Stimulated activated CD8-positive, alpha-beta memory T cell treated with anti-CD3 and anti-CD28 coated beads, Interleukin-2, amount 100 ng/mL, for 48 hours (primary cell): ENCODE data around the gene NPAS4.
"Not testable (repeated sequence)": the region's sequence is repeated elsewhere in the genome, so short reads cannot be mapped to it uniquely, and the experiment has no call there.

Source experiments
- DNase-seq, 2 donors: peaks; one replicate each; pipeline ENCODE4 v3.0.0-alpha.2; 2020; ENCODE audit warnings: low read depth in 2 of 2

Gene NPAS4

GRCh38 chr11:66454828-66455227, 34.0 kb downstream of the NPAS4 start:
- DNase-seq = no peak

DNA sequence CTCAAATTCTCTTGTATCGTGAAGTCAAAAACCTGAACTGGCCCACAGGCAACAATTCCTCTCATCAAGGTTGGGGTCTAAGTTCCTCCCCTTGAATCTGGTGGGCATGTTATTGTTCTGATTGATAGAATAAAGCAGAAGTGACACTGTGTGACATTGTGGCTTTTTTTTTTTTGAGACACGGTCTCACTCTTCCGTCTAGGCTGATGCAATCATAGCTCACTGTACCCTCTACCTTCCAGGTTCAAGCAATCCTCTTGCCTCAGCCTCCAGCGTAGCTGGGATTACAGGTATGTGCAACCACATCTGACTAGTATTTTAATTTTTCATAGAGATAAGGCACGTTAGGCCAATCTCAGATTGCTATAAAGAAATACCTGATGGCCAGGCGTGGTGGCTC, 37.0 kb downstream of the NPAS4 start:
- no peak for DNase-seq

DNA sequence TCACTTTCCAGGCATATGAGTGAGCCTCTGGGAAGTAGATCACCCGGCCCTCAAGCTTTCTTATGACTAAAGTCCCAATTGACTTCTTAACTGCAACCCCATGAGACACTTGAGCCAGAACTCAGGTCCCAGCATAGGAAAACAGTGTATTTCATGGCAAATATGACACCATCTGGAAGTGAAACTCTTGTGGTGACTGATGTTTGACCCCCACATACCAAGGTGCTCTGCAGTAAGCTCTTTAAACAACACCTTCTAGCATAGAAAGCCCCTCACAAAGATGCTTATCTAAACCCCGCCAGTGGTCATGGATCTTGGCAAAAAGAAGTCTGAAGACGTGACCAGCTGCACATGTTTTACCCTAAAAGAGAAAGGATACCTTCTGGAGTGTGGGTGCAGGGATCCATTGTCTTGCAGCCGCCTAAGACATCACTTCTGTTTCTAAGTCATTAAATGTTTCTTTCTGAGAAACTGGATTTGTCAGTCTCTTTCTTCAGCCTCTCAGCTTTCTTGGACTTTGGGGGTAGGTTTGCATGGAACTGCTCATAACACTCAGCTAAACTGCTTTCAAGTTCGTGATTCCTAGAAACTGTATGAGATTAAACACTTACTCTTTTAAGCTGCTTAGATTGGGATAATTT, 38.4 kb downstream of the NPAS4 start:
- DNase-seq = no peak

DNA sequence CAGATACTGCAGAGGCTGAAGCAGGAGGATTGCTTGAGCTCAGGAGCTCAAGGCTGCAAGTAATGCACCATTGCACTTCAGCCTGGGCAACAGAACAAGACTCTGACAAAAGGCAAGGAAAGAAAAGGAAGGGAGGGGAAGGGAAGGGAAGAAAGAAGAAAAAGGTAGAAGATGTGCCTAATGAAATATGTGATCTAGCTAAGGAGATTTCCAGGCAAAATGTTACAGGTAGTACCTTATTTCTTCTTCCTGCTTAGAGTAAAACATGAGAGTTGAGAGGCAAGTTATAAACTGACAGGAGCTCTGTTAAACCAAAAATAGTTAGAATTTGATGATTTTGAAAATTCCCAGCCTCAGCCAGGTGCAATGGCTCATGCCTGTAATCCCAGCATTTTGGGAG, 41.2 kb downstream of the NPAS4 start:
- DNase-seq = no peak

GRCh38 chr11:66462911-66463310, 42.1 kb downstream of the NPAS4 start:
- DNase-seq = no peak

DNA sequence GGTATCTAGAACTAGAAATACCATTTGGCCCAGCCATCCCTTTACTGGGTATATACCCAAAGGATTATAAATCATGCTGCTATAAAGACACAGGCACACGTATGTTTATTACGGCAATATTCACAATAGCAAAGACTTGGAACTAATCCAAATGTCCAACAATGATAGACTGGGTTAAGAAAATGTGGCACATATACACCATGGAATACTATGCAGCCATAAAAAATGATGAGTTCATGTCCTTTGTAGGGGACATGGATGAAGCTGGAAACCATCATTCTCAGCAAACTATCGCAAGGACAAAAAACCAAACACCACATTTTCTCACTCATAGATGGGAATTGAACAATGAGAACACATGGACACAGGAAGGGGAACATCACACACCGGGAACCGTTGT, 43.3 kb downstream of the NPAS4 start:
- not testable (repeated sequence) for DNase-seq

- DNase-seq = no peak
These were observed 44.1 kb downstream of the NPAS4 start for GRCh38 chr11:66464916-66465315.

GRCh38 chr11:66465373-66466224, 44.8 kb downstream of the NPAS4 start:
- DNase-seq = no peak

GRCh38 chr11:66466225-66467033, 45.6 kb downstream of the NPAS4 start, which contains the start of gene PELI3:
Gene PELI3, plus strand, starts transcription at chr11:66466905. Its CDS starts 1,224 bp downstream, at chr11:66468129.
- peak; percentile 86 to 94 for DNase-seq

GRCh38 chr11:66467034-66467659, 46.3 kb downstream of the NPAS4 start:
- peak in 1 of 2 donors; percentile 26 for DNase-seq

DNA sequence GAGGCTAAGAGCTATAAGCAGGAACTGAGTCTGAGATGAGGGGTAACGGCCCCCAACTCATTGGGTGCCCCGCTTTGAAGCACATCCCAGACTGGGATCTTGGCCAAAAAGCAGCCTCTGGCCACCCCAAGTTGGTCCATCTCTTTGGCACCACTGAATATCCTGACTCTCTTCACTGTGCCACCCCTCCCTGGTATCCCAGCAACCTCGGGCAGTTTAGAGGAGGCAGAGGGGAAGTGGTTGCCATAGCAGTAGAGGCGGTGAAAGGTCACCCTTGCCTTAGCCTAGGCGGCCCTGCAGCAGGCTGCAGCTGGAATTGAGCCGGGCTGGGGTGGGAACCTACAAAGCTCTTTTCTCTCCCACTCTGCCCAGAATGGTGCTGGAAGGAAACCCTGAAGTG, 46.9 kb downstream of the NPAS4 start:
- peak in 1 of 2 donors; percentile 18 for DNase-seq

DNA sequence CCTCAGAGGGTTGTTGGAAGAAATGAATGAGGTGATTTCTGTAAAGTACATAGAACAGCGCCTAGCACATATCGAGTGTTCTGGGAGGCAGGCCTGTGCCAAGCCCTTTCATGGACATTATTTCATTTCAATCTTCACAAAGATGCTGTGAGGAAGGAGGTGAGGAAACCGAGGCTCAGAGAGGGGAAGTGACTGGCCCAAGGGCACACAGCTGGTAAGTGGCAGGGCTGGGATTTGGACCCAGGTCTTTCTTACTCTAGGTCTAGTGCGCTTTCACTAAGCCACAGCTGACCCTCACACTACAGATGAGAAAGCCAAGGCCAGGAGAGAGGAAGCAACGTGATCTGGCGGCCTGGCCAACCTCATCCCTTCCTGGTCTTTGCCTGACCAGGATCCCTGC, 47.9 kb downstream of the NPAS4 start:
- DNase-seq = no peak

GRCh38 chr11:66469441-66469840, 48.6 kb downstream of the NPAS4 start:
- no peak for DNase-seq

GRCh38 chr11:66470015-66470414, 49.2 kb downstream of the NPAS4 start:
- DNase-seq = no peak

- no peak for DNase-seq
These were observed 50.3 kb downstream of the NPAS4 start for GRCh38 chr11:66471142-66471541.

- DNase-seq = no peak
These were observed 51.2 kb downstream of the NPAS4 start for GRCh38 chr11:66472054-66472453.

- DNase-seq = no peak
These were observed 52.3 kb downstream of the NPAS4 start for GRCh38 chr11:66473167-66473566.

DNA sequence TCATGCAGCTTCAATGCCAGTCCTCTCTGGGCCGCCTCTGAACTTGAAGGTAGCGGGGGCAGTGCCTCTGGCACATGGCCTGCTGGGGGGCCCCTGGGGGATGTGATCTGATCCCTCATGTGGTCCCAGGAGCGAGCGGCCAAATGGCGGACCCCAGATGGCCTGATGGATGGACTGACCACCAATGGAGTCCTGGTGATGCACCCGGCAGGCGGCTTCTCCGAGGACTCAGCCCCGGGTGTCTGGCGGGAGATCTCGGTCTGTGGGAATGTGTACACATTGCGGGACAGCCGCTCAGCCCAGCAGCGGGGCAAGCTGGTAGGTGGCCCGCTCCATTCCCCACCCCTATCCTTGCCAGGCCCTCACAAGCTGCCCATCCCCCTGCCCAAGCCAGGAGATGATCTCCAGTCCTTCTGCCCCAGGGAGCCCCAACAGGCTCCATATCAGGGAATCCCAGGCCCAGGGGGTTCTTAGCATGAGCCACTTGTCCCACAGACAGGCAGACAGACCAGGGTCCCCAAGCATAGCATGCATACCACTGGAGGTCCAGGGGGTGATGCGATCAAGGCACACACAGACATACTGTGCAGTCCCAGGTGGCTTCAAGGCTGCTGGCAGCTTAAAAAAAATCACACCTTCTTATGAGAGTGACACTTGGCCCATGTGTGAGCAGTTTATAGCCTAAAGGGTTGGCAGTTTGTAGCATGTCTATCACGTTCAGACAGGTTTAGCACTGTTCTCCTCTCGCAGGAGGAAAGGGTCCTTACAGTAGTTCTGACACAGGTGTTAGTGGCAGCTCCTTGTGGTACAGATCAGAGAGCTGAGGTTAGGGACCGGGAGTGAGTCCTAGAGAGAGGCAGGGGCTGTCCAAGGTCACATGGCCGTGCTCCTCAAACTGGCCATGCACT, 53.0 kb downstream of the NPAS4 start:
- no peak for DNase-seq

- no peak for DNase-seq
These were observed 54.7 kb downstream of the NPAS4 start for GRCh38 chr11:66475349-66476172.
